Muscle of leg (tissue), 11 donors: ENCODE measurements around the gene DSG2. TPM values are rescaled to one million over a fixed set of nuclear protein-coding genes. Genes with fewer than 3 reads are reported as not detected.

Experiments used
- DNase-seq: peaks from one replicate; pipeline ENCODE4 v3.0.0; 2013
- H3K27ac ChIP-seq: one replicate; pipeline ENCODE4 v1.5.1; 2013; ENCODE audit warnings: mild to moderate bottlenecking, low read length, control low read depth
- H3K27me3 ChIP-seq: one replicate; pipeline ENCODE4 v1.6.1; 2013; ENCODE audit warnings: low read length; ENCODE audit not compliant: control insufficient read depth, insufficient read depth
- H3K36me3 ChIP-seq: one replicate; pipeline ENCODE4 v1.6.1; 2013; ENCODE audit warnings: low read length; ENCODE audit not compliant: control insufficient read depth, insufficient read depth
- H3K4me1 ChIP-seq: one replicate; pipeline ENCODE4 v1.6.1; 2013; ENCODE audit warnings: low read length; ENCODE audit not compliant: control insufficient read depth, insufficient read depth
- H3K4me3 ChIP-seq: one replicate; pipeline ENCODE4 v1.5.1; 2013; ENCODE audit warnings: low read length, control low read depth
- H3K9me3 ChIP-seq: replicated peaks from 2 replicates; pipeline ENCODE4 v1.6.1; 2013; ENCODE audit warnings: low read depth, low read length; ENCODE audit not compliant: control insufficient read depth
- WGBS: methylation state at CpG from one replicate; pipeline ENCODE4 v1.1.5; 2013; ENCODE audit warnings: missing lambda C conversion rate; ENCODE audit not compliant: insufficient coverage; 5-methylcytosine and 5-hydroxymethylcytosine counted together
- polyA plus RNA-seq, 8 donors: library from polyadenylated mRNA; unstranded; fragments of 120-200 nt; gene quantifications; one replicate each; pipeline versions ENCODE4 v1.2.1 to v1.2.3, GENCODE V29; 2013; ENCODE audit warnings: inconsistent platforms in 1 of 8, low replicate concordance in 1 of 8; ENCODE audit not compliant: insufficient read length in 8 of 8, insufficient read depth in 1 of 8
- total RNA-seq: library from RNA; stranded (reverse); fragments of 120-200 nt; gene quantifications from one replicate; pipeline ENCODE4 v1.2.4, GENCODE V29; 2013

Gene DSG2
- total and polyA plus RNA-seq, 9 donors = 2.3 to 14.8 (median 8.0) TPM

- Histone ChIP-seq H3K4me3 (no peak overlapping the region), H3K4me1 (no peaks in the 10 kb centered on the region)
- 86% methylated on average over 4 of the region's 9 CpGs for WGBS
Measured at GRCh38 chr18:31596081-31596872, 98.3 kb downstream of the DSG2 start.

GRCh38 chr18:31598021-31598805, 100.2 kb downstream of the DSG2 start:
- no peaks in the 10 kb centered on the region for H3K9me3 ChIP-seq
- H3K27ac ChIP-seq = no peak overlapping the region
- no peaks in the 10 kb centered on the region for H3K27me3 ChIP-seq
- H3K4me3 ChIP-seq = no peak overlapping the region
- DNase-seq = no peak
- no peaks in the 10 kb centered on the region for H3K4me1 ChIP-seq
- no peaks in the 10 kb centered on the region for H3K36me3 ChIP-seq
- 86% methylated on average over 3 of the region's 13 CpGs for WGBS

More at GRCh38 chr18:31596081-31596872, 98.3 kb downstream of the DSG2 start:
- no peaks in the 10 kb centered on the region for H3K9me3 ChIP-seq
- H3K27ac ChIP-seq = no peak overlapping the region
- no peak for DNase-seq
- H3K27me3 ChIP-seq = no peaks in the 10 kb centered on the region
- H3K36me3 ChIP-seq = no peaks in the 10 kb centered on the region

Other genes starting within 250 kb of the DSG2 start
- not detected for gene DSG1, start 180.0 kb upstream of the DSG2 start, total RNA-seq
- gene DSG1, start 180.0 kb upstream of the DSG2 start, polyA plus RNA-seq = 10 to 100 TPM in 1 of 8 donors, under 1 TPM in 4, not detected in 3; 0.03 to 15.2 (median 0.07) TPM
- gene DSG4, start 121.4 kb upstream of the DSG2 start, total RNA-seq = not detected
- not detected for gene DSG4, start 121.4 kb upstream of the DSG2 start, polyA plus RNA-seq
- not detected for gene DSG3, start 50.4 kb upstream of the DSG2 start, total RNA-seq
- 1 to 10 TPM in 1 of 8 donors, under 1 TPM in 2, not detected in 5; 0.04 to 5.7 (median 0.16) TPM for gene DSG3, start 50.4 kb upstream of the DSG2 start, polyA plus RNA-seq
- gene TTR, start 93.7 kb downstream of the DSG2 start, total RNA-seq = 0.27 TPM
- 10 to 100 TPM in 2 of 8 donors, 1 to 10 TPM in 1, under 1 TPM in 3, not detected in 2; 0.24 to 15.8 (median 4.1) TPM for gene TTR, start 93.7 kb downstream of the DSG2 start, polyA plus RNA-seq
- 3.9 TPM for gene B4GALT6, start 186.4 kb downstream of the DSG2 start, total RNA-seq
- 10 to 100 TPM in 7 of 8 donors, 1 to 10 TPM in 1; 8.8 to 13.0 (median 11.7) TPM for gene B4GALT6, start 186.4 kb downstream of the DSG2 start, polyA plus RNA-seq